Measurements from ENCODE around the gene ZBP1. TPM values are rescaled to one million over a fixed set of nuclear protein-coding genes. Genes with fewer than 3 reads are reported as not detected.

ZBP1 gene
- polyA plus RNA-seq, 1 of the 3 experiments (the other 2 are of a cell fraction): not detected

DNA sequence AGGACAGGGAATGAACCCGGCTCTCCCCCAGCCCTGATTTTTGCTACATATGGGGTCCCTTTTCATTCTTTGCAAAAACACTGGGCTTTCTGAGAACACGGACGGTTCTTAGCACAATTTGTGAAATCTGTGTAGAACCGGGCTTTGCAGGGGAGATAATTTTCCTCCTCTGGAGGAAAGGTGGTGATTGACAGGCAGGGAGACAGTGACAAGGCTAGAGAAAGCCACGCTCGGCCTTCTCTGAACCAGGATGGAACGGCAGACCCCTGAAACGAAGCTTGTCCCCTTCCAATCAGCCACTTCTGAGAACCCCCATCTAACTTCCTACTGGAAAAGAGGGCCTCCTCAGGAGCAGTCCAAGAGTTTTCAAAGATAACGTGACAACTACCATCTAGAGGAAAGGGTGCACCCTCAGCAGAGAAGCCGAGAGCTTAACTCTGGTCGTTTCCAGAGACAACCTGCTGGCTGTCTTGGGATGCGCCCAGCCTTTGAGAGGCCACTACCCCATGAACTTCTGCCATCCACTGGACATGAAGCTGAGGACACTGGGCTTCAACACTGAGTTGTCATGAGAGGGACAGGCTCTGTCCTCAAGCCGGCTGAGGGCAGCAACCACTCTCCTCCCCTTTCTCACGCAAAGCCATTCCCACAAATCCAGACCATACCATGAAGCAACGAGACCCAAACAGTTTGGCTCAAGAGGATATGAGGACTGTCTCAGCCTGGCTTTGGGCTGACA is 28.8 kb upstream of the ZBP1 start:
- peak; percentile 9 for DNase-seq
- Histone ChIP-seq H3K4me1 (ENCODE audit: control insufficient read depth in 1 of 2, insufficient read depth in 2 of 2, low read depth in 1 of 2, low read length in 1 of 2) (no peaks in the 10 kb centered on the region; a peak in 1 of 4 replicates), H3K9me3 (no peaks in the 10 kb centered on the region), H3K9ac (no peak overlapping the region), H3K9me2 (no peaks in the 10 kb centered on the region), H3K79me2 (ENCODE audit: insufficient read depth) (no peaks in the 10 kb centered on the region), H3K4me2 (no peak overlapping the region), H3K27ac (ENCODE audit: low read depth in 2 of 2, low read length in 1 of 2) (no peak overlapping the region), H3F3A (replicated peaks; ENCODE audit: insufficient read depth) (no peaks in the 10 kb centered on the region), H4K20me1 (ENCODE audit: insufficient read depth) (peaks cover 6% of the 10 kb centered on the region), H3K27me3 (ENCODE audit: insufficient read depth) (no peaks in the 10 kb centered on the region), H3K36me3 (replicated peaks in 1 of 2; ENCODE audit: control insufficient read depth in 1 of 2, insufficient read depth in 2 of 2, low read length in 1 of 2) (peaks cover 7 to 45% of the 10 kb centered on the region in 2 experiments), H2AFZ (ENCODE audit: low read depth) (no peak overlapping the region), H3K4me3 (ENCODE audit: low read depth in 2 of 2, low read length in 1 of 2) (no peak overlapping the region)
- POLR2A ChIA-PET: no interaction called here
- TF ChIP-seq FOSL2 (IDR thresholded peaks at IDR 0.05; ENCODE audit: borderline replicate concordance, low read depth): no peak
- TF ChIP-seq NRF1 (IDR thresholded peaks at IDR 0.05; ENCODE audit: low read depth, low read length): no peak
- CTCF ChIA-PET: interaction anchor here (1.0 to 2.2 kb wide), 6 partner anchors 16 to 531 kb away, joined by 3 to 12 read pairs (median 5); no protein-coding TSS in a partner anchor
- WGBS (ENCODE audit: low lambda C conversion rate): 95% methylated on average over 13 of the region's 15 CpGs

DNA sequence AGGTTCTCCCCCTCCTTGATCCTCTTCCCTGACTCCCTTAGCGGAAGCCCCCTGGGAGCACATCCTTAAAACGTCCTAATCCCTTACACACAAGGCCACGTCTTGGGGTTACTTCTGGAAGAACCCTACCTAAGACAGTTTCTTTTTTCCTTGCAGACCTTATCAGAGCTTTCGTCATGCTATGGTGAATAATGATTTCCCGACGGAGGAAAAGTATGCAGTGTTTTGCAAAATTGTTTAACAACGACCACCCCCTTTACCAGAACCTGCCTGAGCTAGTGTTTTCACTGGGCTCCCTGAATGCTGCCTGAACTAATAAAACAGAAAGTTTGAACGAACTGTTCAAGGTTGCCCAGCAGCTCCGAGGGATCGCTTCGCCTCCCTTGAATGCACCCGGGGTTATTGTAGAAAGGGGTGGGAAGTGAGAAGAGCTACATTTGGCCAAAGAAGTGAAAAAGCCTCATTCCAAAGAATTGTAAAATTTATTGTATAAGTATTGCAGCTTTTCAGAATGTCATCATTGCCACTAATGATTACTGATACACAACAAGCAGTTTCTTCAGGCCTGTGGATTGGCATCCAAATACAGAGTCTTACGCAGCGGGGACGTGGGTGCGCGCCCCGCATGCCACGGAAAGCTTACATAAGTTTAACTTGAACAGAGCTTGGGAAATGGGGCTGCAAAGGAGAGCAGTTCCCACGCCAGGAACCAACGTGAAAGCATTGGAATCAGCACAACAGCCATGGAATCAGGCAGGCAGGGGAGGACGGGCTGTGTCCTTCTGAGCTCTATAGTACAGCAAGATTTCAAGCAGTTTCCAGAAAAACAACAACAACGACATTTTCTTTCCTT is 27.9 kb upstream of the ZBP1 start:
- H3K9ac ChIP-seq: no peak overlapping the region
- H3F3A ChIP-seq (replicated peaks; ENCODE audit: insufficient read depth): no peaks in the 10 kb centered on the region
- 93% methylated on average over 23 of the region's 23 CpGs for WGBS (ENCODE audit: low lambda C conversion rate)
- peak; percentile 9 for DNase-seq
- CTCF ChIA-PET: interaction anchor here (0.9 to 2.2 kb wide), 9 partner anchors 17 to 537 kb away, joined by 3 to 12 read pairs (median 3); no protein-coding TSS in a partner anchor
- TF ChIP-seq MXI1 (IDR thresholded peaks at IDR 0.05; ENCODE audit: low read depth, low read length): no peak
- TF ChIP-seq NFIC (IDR thresholded peaks at IDR 0.05; ENCODE audit: borderline replicate concordance): no peak
- TF ChIP-seq, protein P1, sequence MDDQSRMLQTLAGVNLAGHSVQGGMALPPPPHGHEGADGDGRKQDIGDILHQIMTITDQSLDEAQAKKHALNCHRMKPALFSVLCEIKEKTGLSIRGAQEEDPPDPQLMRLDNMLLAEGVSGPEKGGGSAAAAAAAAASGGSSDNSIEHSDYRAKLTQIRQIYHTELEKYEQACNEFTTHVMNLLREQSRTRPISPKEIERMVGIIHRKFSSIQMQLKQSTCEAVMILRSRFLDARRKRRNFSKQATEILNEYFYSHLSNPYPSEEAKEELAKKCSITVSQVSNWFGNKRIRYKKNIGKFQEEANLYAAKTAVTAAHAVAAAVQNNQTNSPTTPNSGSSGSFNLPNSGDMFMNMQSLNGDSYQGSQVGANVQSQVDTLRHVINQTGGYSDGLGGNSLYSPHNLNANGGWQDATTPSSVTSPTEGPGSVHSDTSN (IDR thresholded peaks at IDR 0.05): no peak
- TF ChIP-seq CHD2 (IDR thresholded peaks at IDR 0.05; ENCODE audit: low read length, partially characterized antibody): no peak
- TF ChIP-seq GATA2 (CRISPR knock-in tag; IDR thresholded peaks at IDR 0.05): no peak
- TF ChIP-seq, protein P2, sequence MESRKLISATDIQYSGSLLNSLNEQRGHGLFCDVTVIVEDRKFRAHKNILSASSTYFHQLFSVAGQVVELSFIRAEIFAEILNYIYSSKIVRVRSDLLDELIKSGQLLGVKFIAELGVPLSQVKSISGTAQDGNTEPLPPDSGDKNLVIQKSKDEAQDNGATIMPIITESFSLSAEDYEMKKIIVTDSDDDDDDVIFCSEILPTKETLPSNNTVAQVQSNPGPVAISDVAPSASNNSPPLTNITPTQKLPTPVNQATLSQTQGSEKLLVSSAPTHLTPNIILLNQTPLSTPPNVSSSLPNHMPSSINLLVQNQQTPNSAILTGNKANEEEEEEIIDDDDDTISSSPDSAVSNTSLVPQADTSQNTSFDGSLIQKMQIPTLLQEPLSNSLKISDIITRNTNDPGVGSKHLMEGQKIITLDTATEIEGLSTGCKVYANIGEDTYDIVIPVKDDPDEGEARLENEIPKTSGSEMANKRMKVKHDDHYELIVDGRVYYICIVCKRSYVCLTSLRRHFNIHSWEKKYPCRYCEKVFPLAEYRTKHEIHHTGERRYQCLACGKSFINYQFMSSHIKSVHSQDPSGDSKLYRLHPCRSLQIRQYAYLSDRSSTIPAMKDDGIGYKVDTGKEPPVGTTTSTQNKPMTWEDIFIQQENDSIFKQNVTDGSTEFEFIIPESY (IDR thresholded peaks at IDR 0.05; ENCODE audit: borderline replicate concordance, low read depth): no peak
- no peaks in the 10 kb centered on the region for H3K9me2 ChIP-seq
- no peaks in the 10 kb centered on the region for H3K9me3 ChIP-seq
- H3K4me2 ChIP-seq: no peak overlapping the region
- POLR2A ChIA-PET: no interaction called here
- no peak overlapping the region for H2AFZ ChIP-seq (ENCODE audit: low read depth)
- H3K27me3 ChIP-seq (ENCODE audit: insufficient read depth): no peaks in the 10 kb centered on the region; the same call in 1 of the 2 replicates
- H3K4me1 ChIP-seq (ENCODE audit: control insufficient read depth in 1 of 2, insufficient read depth in 2 of 2, low read depth in 1 of 2, low read length in 1 of 2): no peaks in the 10 kb centered on the region
- peaks cover 7 to 38% of the 10 kb centered on the region in 2 experiments for H3K36me3 ChIP-seq (replicated peaks in 1 of 2; ENCODE audit: control insufficient read depth in 1 of 2, insufficient read depth in 2 of 2, low read length in 1 of 2)
- no peak overlapping the region for H3K27ac ChIP-seq (ENCODE audit: low read depth in 2 of 2, low read length in 1 of 2)
- H3K79me2 ChIP-seq (ENCODE audit: insufficient read depth): no peaks in the 10 kb centered on the region
- H4K20me1 ChIP-seq (ENCODE audit: insufficient read depth): no peaks in the 10 kb centered on the region
- no peak overlapping the region for H3K4me3 ChIP-seq (ENCODE audit: low read depth in 2 of 2, low read length in 1 of 2)
